Neutrophil (primary cell): ENCODE results near the gene PFKFB1.

Experiments
- H3K27ac ChIP-seq: fragments of 200-600 bp; sonication (generic); 2 replicates; pipeline ENCODE4 v1.5.1; 2016; ENCODE audit warnings: mild to moderate bottlenecking, moderate library complexity
- H3K27me3 ChIP-seq: fragments of 200-600 bp; sonication (generic); 2 replicates; pipeline ENCODE4 v1.6.0; 2016; ENCODE audit warnings: mild to moderate bottlenecking
- H3K36me3 ChIP-seq: fragments of 200-600 bp; sonication (generic); 2 replicates; pipeline ENCODE4 v1.5.1; 2017
- H3K4me1 ChIP-seq, 2 experiments: fragments of 200-600 bp in 1 of 2; sonication (generic) in 1 of 2; 1 replicate in 1 of 2; 2 replicates in 1 of 2; pipeline versions ENCODE4 v1.5.1 to v1.6.1; 2013 to 2016; ENCODE audit warnings: low read depth in 1 of 2, low read length in 1 of 2, mild to moderate bottlenecking in 1 of 2, moderate library complexity in 1 of 2; ENCODE audit not compliant: control insufficient read depth in 1 of 2, insufficient read depth in 1 of 2
- H3K4me3 ChIP-seq, 2 experiments: fragments of 200-600 bp in 1 of 2; sonication (generic) in 1 of 2; 1 replicate in 1 of 2; 2 replicates in 1 of 2; pipeline ENCODE4 v1.5.1; 2013 to 2016; ENCODE audit warnings: low read depth in 1 of 2, low read length in 1 of 2, mild to moderate bottlenecking in 1 of 2, moderate library complexity in 1 of 2
- H3K9me3 ChIP-seq: fragments of 200-600 bp; sonication (generic); 2 replicates; pipeline ENCODE4 v1.5.1; 2016
- CTCF ChIP-seq: fragments of 200-600 bp; sonication (generic); IDR thresholded peaks from 2 replicates; pipeline ENCODE4 v1.5.1; 2016; ENCODE audit warnings: antibody characterized with exemption

The PFKFB1 gene

GRCh38 chrX:54994099-54994498, at the start of gene PFKFB1:
Gene PFKFB1 (minus strand): TSS chrX:54994188. CDS start chrX:54994007, 181 bp downstream.
- Histone ChIP-seq H3K4me1 (peaks cover 0 to under 1% of the 10 kb centered on the region in 2 experiments), H3K27ac (no peak within 1 kb of the TSS), H3K27me3 (no peaks in the 10 kb centered on the region), H3K9me3 (no peaks in the 10 kb centered on the region), H3K36me3 (no peaks in the 10 kb centered on the region), H3K4me3 (no peak within 1 kb of the TSS)
- TF ChIP-seq CTCF, result no peak

- Histone ChIP-seq H3K36me3 (no peaks in the 10 kb centered on the region), H3K9me3 (no peaks in the 10 kb centered on the region), H3K4me3 (no peak overlapping the region), H3K27ac (no peak overlapping the region), H3K4me1 (no peaks in the 10 kb centered on the region), H3K27me3 (no peaks in the 10 kb centered on the region)
- no peak for TF ChIP-seq CTCF
These were observed 47.5 kb upstream of the PFKFB1 start for GRCh38 chrX:55041514-55041913.

- Histone ChIP-seq H3K9me3 (no peaks in the 10 kb centered on the region), H3K27me3 (no peaks in the 10 kb centered on the region), H3K27ac (no peak overlapping the region), H3K36me3 (no peaks in the 10 kb centered on the region), H3K4me3 (no peak overlapping the region), H3K4me1 (no peaks in the 10 kb centered on the region)
- TF ChIP-seq CTCF, result no peak
These were observed 45.5 kb upstream of the PFKFB1 start for GRCh38 chrX:55039471-55039870.

GRCh38 chrX:55033429-55033828, 39.4 kb upstream of the PFKFB1 start:
- Histone ChIP-seq H3K4me1 (no peaks in the 10 kb centered on the region), H3K9me3 (no peaks in the 10 kb centered on the region), H3K36me3 (no peaks in the 10 kb centered on the region), H3K27ac (no peak overlapping the region), H3K27me3 (no peaks in the 10 kb centered on the region), H3K4me3 (no peak overlapping the region)
- TF ChIP-seq CTCF, result no peak

GRCh38 chrX:55030271-55031205, 36.5 kb upstream of the PFKFB1 start, which contains the start of gene ALAS2:
Gene ALAS2 (minus strand): TSS chrX:55030977. CDS start chrX:55026000, 4,977 bp downstream.
- Histone ChIP-seq H3K27me3 (no peaks in the 10 kb centered on the region), H3K36me3 (no peaks in the 10 kb centered on the region), H3K4me1 (no peaks in the 10 kb centered on the region), H3K27ac (no peak within 1 kb of the TSS), H3K9me3 (no peaks in the 10 kb centered on the region), H3K4me3 (no peak within 1 kb of the TSS)
- no peak for TF ChIP-seq CTCF
